HepG2 (cell line): Measurements from ENCODE around the gene SFTPB. TPM values are rescaled to one million over a fixed set of nuclear protein-coding genes. Genes with fewer than 3 reads are reported as not detected.

Source experiments
- ATF4 ChIP-seq, 2 experiments: fragments of 450-650 bp in 1 of 2; sonication (generic) in 1 of 2; formaldehyde crosslinking; IDR thresholded peaks; 2 replicates each; pipeline versions ENCODE4 v1.5.0 to v1.8.0; 2020 to 2022; ENCODE audit warnings: mild to moderate bottlenecking in 1 of 2, missing genetic modification reagents in 1 of 2
- EP300 ChIP-seq, 3 experiments: sonication (generic) in 1 of 3; formaldehyde crosslinking in 1 of 3; IDR thresholded peaks; 2 replicates each; pipeline versions ENCODE4 v1.5.1 to v1.6.1; 2011 to 2020; ENCODE audit warnings: low read depth in 2 of 3, low read length in 2 of 3, borderline replicate concordance in 1 of 3, improper control_type of control experiment in 1 of 3, mild to moderate bottlenecking in 1 of 3, missing genetic modification reagents in 1 of 3, moderate library complexity in 1 of 3
- ESRRA ChIP-seq: sonication (generic); formaldehyde crosslinking; IDR thresholded peaks from 2 replicates; pipeline ENCODE4 v1.5.1; 2020; ENCODE audit warnings: mild to moderate bottlenecking, low read depth, missing genetic modification reagents
- MED8 ChIP-seq: sonication (generic); formaldehyde crosslinking; IDR thresholded peaks from 2 replicates; pipeline ENCODE4 v1.8.1; 2023; ENCODE audit warnings: mild to moderate bottlenecking, missing genetic modification reagents; ENCODE audit not compliant: insufficient replicate concordance
- SKI ChIP-seq: fragments of 450-650 bp; IDR thresholded peaks from one replicate; pipeline ENCODE4 v1.6.1; 2018; ENCODE audit warnings: mild to moderate bottlenecking; ENCODE audit not compliant: partially characterized antibody
- SOX6 ChIP-seq, 2 experiments: fragments of 450-650 bp in 1 of 2; sonication (generic) in 1 of 2; formaldehyde crosslinking in 1 of 2; IDR thresholded peaks; 2 replicates each; pipeline versions ENCODE4 v1.4.0 to v1.6.1; 2017 to 2020; ENCODE audit warnings: antibody characterized with exemption in 1 of 2, mild to moderate bottlenecking in 1 of 2, missing genetic modification reagents in 1 of 2
- TOE1 ChIP-seq: sonication (generic); formaldehyde crosslinking; IDR thresholded peaks from 2 replicates; pipeline ENCODE4 v1.4.0; 2020; ENCODE audit warnings: mild to moderate bottlenecking, missing genetic modification reagents
- USF2 ChIP-seq, 2 experiments: sonication (generic) in 1 of 2; formaldehyde crosslinking in 1 of 2; IDR thresholded peaks; 2 replicates each; pipeline versions ENCODE4 v1.5.1 to v1.6.1; 2011 to 2020; ENCODE audit warnings: borderline replicate concordance in 1 of 2, low read depth in 1 of 2, low read length in 1 of 2, mild to moderate bottlenecking in 1 of 2, missing genetic modification reagents in 1 of 2, moderate library complexity in 1 of 2
- ZBTB43 ChIP-seq: sonication (generic); formaldehyde crosslinking; conservative IDR thresholded peaks from 2 replicates; pipeline ENCODE4 v1.4.0; 2020; ENCODE audit warnings: missing genetic modification reagents
- ZBTB8A ChIP-seq: sonication (generic); formaldehyde crosslinking; IDR thresholded peaks from 2 replicates; pipeline ENCODE4 v1.4.0; 2020; ENCODE audit warnings: mild to moderate bottlenecking, low read depth, missing genetic modification reagents, borderline replicate concordance
- ZFYVE20 ChIP-seq: sonication (generic); formaldehyde crosslinking; IDR thresholded peaks from 2 replicates; pipeline ENCODE4 v1.8.0; 2023; ENCODE audit warnings: low read depth, mild to moderate bottlenecking, moderate library complexity, missing genetic modification reagents, borderline replicate concordance
- ZNF18 ChIP-seq: sonication (generic); formaldehyde crosslinking; IDR thresholded peaks from 2 replicates; pipeline ENCODE4 v1.8.0; 2022; ENCODE audit warnings: mild to moderate bottlenecking, missing genetic modification reagents; ENCODE audit not compliant: insufficient replicate concordance
- ZNF225 ChIP-seq: sonication (generic); formaldehyde crosslinking; IDR thresholded peaks from 2 replicates; pipeline ENCODE4 v1.4.0; 2020; ENCODE audit warnings: mild to moderate bottlenecking, missing genetic modification reagents
- ZNF232 ChIP-seq: sonication (generic); formaldehyde crosslinking; IDR thresholded peaks from 2 replicates; pipeline ENCODE4 v1.4.0; 2020; ENCODE audit warnings: missing genetic modification reagents, borderline replicate concordance
- ZNF329 ChIP-seq: sonication (generic); formaldehyde crosslinking; IDR thresholded peaks from 2 replicates; pipeline ENCODE4 v1.9.0; 2021; ENCODE audit warnings: low read depth, mild to moderate bottlenecking, missing genetic modification reagents
- ZNF567 ChIP-seq: sonication (generic); formaldehyde crosslinking; IDR thresholded peaks from 2 replicates; pipeline ENCODE4 v1.8.1; 2023; ENCODE audit warnings: mild to moderate bottlenecking, missing genetic modification reagents, borderline replicate concordance
- polyA plus RNA-seq, 8 experiments: library from polyadenylated mRNA; depleted of rRNA in 3 of 8; stranded (reverse) in 7 of 8; unstranded in 1 of 8; fragments of >200 nt; fragmentation: Illumina TruSeq in 4 of 8; extraction: Trizol in 4 of 8; gene quantifications; 2 replicates each; pipeline versions ENCODE4 v1.2.1 to v1.2.3, GENCODE V29; 2011 to 2016; ENCODE audit warnings: low read depth in 4 of 8, missing spikeins in 1 of 8, mixed read lengths in 1 of 8; ENCODE audit not compliant: insufficient read depth in 1 of 8
- total RNA-seq, 5 experiments: library from RNA; depleted of rRNA; stranded (reverse); fragments of >200 nt; fragmentation: Illumina TruSeq; extraction: Trizol; gene quantifications; 2 replicates each; pipeline ENCODE4 v1.2.3, GENCODE V29; 2016; ENCODE audit warnings: low read depth in 1 of 5
- TF ChIP-seq, protein P1 (sequence below): sonication (generic); formaldehyde crosslinking; IDR thresholded peaks from 2 replicates; pipeline ENCODE4 v1.8.1; 2023; ENCODE audit warnings: missing genetic modification reagents, inconsistent platforms, borderline replicate concordance

Gene SFTPB
- total and polyA plus RNA-seq, 2 of the 13 experiments (the other 11 are each of a cell fraction or from before 2014, with no cell fraction given): not detected

- TF ChIP-seq ZFYVE20 (CRISPR knock-in tag) (peak; percentile 17; the same call in 1 of the 2 replicates), ZNF232 (peak; percentile 38; the same call in 1 of the 2 replicates), USF2 (IDR thresholded peaks at IDR 0.05; ENCODE audit: low read depth, low read length) (no peak), USF2 (CRISPR knock-in tag; IDR thresholded peaks at IDR 0.05; ENCODE audit: borderline replicate concordance) (peak; percentile 54; the same call in 1 of the 2 replicates), TOE1 (0 out of 2 replicates have a peak, but pooled peaks have one; percentile 22), ATF4 (CRISPR knock-in tag; IDR thresholded peaks at IDR 0.05) (peak in 1 of 2 experiments; percentile 72; a peak in 2 of 4 replicates), ZNF329 (CRISPR knock-in tag) (peak; percentile 85; the same call in 1 of the 2 replicates), SOX6 (IDR thresholded peaks at IDR 0.05) (no peak), SOX6 (CRISPR knock-in tag; IDR thresholded peaks at IDR 0.05) (peak; percentile 72; the same call in 1 of the 2 replicates), ZBTB43 (CRISPR knock-in tag) (0 out of 2 replicates have a peak, but pooled peaks have one; percentile 70), ZNF18 (peak; percentile 91), ZNF567 (CRISPR knock-in tag) (no peak), ZNF225 (0 out of 2 replicates have a peak, but pooled peaks have one; percentile 29), EP300 (IDR thresholded peaks at IDR 0.05; ENCODE audit: low read depth in 2 of 2, low read length in 2 of 2) (no peak), EP300 (CRISPR knock-in tag; IDR thresholded peaks at IDR 0.05; ENCODE audit: borderline replicate concordance) (no peak; the same call in 1 of the 2 replicates), ESRRA (CRISPR knock-in tag) (peak; percentile 60; the same call in 1 of the 2 replicates), ZBTB8A (peak; percentile 37; the same call in 1 of the 2 replicates), SKI (peak; percentile 33), MED8 (CRISPR knock-in tag) (peak; percentile 88)
- TF ChIP-seq, protein P1, sequence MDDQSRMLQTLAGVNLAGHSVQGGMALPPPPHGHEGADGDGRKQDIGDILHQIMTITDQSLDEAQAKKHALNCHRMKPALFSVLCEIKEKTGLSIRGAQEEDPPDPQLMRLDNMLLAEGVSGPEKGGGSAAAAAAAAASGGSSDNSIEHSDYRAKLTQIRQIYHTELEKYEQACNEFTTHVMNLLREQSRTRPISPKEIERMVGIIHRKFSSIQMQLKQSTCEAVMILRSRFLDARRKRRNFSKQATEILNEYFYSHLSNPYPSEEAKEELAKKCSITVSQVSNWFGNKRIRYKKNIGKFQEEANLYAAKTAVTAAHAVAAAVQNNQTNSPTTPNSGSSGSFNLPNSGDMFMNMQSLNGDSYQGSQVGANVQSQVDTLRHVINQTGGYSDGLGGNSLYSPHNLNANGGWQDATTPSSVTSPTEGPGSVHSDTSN: no peak
These were observed 56.1 kb downstream of the SFTPB start, which contains the start of gene C2orf68 (continued) for GRCh38 chr2:85611705-85612587.
